Vagina (tissue), 2 donors: ENCODE measurements around the gene PAK3. TPM values are rescaled to one million over a fixed set of nuclear protein-coding genes. Genes with fewer than 3 reads are reported as not detected.

Experiments
- DNase-seq, 2 donors: peaks; one replicate each; pipeline ENCODE4 v3.0.0-alpha.2; 2017; ENCODE audit errors: extremely low spot score in 2 of 2
- H3K27ac ChIP-seq: fragments of 200-600 bp; sonication (generic); one replicate; pipeline ENCODE4 v1.5.1; 2019
- H3K27me3 ChIP-seq: fragments of 200-600 bp; sonication (generic); one replicate; pipeline ENCODE4 v1.5.1; 2019
- H3K36me3 ChIP-seq, 2 donors: fragments of 200-600 bp; sonication (generic); one replicate each; pipeline ENCODE4 v1.5.1; 2017 to 2019
- H3K4me1 ChIP-seq: fragments of 200-600 bp; sonication (generic); one replicate; pipeline ENCODE4 v1.5.1; 2019
- H3K4me3 ChIP-seq, 2 donors: fragments of 200-600 bp; sonication (generic); 1 replicate in 1 of 2; 2 replicates in 1 of 2; pipeline ENCODE4 v1.5.1; 2016 to 2019
- H3K9me3 ChIP-seq: fragments of 200-600 bp; sonication (generic); one replicate; pipeline ENCODE4 v1.5.1; 2019
- CTCF ChIP-seq, 3 experiments: fragments of 450-650 bp in 2 of 3; fragments of 200-600 bp in 1 of 3; sonication (generic) in 1 of 3; IDR thresholded peaks; one replicate each; pipeline ENCODE4 v1.5.1; 2017 to 2019; ENCODE audit warnings: antibody characterized with exemption in 3 of 3, mild to moderate bottlenecking in 2 of 3, moderate library complexity in 2 of 3
- POLR2A ChIP-seq, 2 donors: fragments of 450-650 bp; IDR thresholded peaks; one replicate each; pipeline ENCODE4 v1.6.1; 2017; ENCODE audit warnings: antibody characterized with exemption in 2 of 2, mild to moderate bottlenecking in 2 of 2, moderate library complexity in 2 of 2
- POLR2AphosphoS5 ChIP-seq, 2 donors: sonication (generic); formaldehyde crosslinking; IDR thresholded peaks; one replicate each; pipeline ENCODE4 v1.9.0; 2017; ENCODE audit warnings: antibody characterized with exemption in 2 of 2, mild to moderate bottlenecking in 2 of 2, low read depth in 1 of 2; ENCODE audit not compliant: insufficient read depth in 1 of 2
- intact Hi-C: fragments of 100-400 bp; cut with DNase I; formaldehyde crosslinking; loops from one replicate; pipeline ENCODE4 v1.15.1; 2023
- total RNA-seq: library from RNA; depleted of rRNA; stranded (reverse); fragments of >200 nt; gene quantifications from one replicate; pipeline ENCODE4 v1.2.3, GENCODE V29; 2016

Gene PAK3
- total RNA-seq, 1 donor from 2014 or later = 2.9 TPM

GRCh38 chrX:111151764-111152163, 55.8 kb downstream of the PAK3 start:
- TF ChIP-seq POLR2AphosphoS5 (IDR thresholded peaks at IDR 0.05; ENCODE audit: insufficient read depth in 1 of 2, low read depth in 1 of 2) = no peak
- no peak for TF ChIP-seq CTCF (IDR thresholded peaks at IDR 0.05)
- H3K27ac ChIP-seq = no peak overlapping the region
- H3K27me3 ChIP-seq = no peaks in the 10 kb centered on the region
- intact Hi-C loops = no loop called here
- H3K4me3 ChIP-seq = no peak overlapping the region
- no peaks in the 10 kb centered on the region for H3K36me3 ChIP-seq
- H3K4me1 ChIP-seq = no peaks in the 10 kb centered on the region
- no peak for DNase-seq
- no peaks in the 10 kb centered on the region for H3K9me3 ChIP-seq

DNA sequence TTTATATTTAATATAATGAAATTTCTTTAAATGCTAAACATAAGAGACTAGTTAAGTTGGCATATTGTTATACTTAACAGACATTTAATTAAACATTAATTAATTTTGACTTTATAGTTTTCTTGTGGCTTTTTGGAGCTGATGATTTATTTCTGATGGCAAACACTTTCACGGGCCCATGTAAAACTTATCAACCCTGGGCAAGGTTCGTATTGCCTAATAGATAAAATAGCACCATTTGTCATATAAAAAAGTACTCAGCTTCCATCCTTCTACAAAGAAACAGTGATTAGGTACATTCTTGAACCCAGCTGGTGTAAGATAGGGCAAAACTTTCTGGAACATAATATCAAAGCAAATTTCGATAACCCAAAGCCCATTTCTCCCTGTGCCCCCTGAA, 63.2 kb downstream of the PAK3 start:
- intact Hi-C loops = no loop called here
- no peak for TF ChIP-seq CTCF (IDR thresholded peaks at IDR 0.05)
- no peak for TF ChIP-seq POLR2A (IDR thresholded peaks at IDR 0.05)
- no peak for TF ChIP-seq POLR2AphosphoS5 (IDR thresholded peaks at IDR 0.05; ENCODE audit: insufficient read depth in 1 of 2, low read depth in 1 of 2)
- Histone ChIP-seq H3K4me1 (no peaks in the 10 kb centered on the region), H3K9me3 (peaks cover 3% of the 10 kb centered on the region), H3K36me3 (no peaks in the 10 kb centered on the region), H3K4me3 (no peak overlapping the region), H3K27me3 (no peaks in the 10 kb centered on the region), H3K27ac (no peak overlapping the region)
- no peak for DNase-seq

- no peak for DNase-seq
- TF ChIP-seq POLR2A (IDR thresholded peaks at IDR 0.05) (no peak), CTCF (IDR thresholded peaks at IDR 0.05) (peak in 1 of 3 experiments; percentile 21), POLR2AphosphoS5 (IDR thresholded peaks at IDR 0.05; ENCODE audit: insufficient read depth in 1 of 2, low read depth in 1 of 2) (no peak)
- Histone ChIP-seq H3K4me3 (no peak overlapping the region), H3K27ac (no peak overlapping the region), H3K27me3 (no peaks in the 10 kb centered on the region), H3K4me1 (no peaks in the 10 kb centered on the region), H3K9me3 (peaks cover 3% of the 10 kb centered on the region), H3K36me3 (no peaks in the 10 kb centered on the region)
- intact Hi-C loops = no loop called here
These were observed 68.7 kb downstream of the PAK3 start for GRCh38 chrX:111164728-111165127.

DNA sequence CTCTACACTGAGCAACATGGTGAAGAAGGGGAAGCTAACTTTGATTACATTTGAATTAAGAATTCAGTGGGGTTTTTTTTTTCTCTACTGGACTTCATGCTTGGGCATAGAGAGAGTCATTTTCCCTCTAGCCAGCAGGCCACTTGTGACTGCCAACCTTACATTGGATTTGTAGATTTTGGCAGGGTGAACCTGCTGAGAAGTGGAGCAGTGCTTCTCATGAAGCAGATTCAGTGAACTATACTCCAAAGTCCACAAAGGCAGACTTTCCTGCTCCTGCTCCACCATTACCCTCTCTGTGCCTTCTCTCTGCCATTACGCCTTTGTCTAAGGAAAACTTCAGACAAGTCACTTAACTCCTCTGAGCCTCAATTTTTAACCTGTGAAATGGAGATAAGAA, 69.9 kb downstream of the PAK3 start:
- no peaks in the 10 kb centered on the region for H3K27me3 ChIP-seq
- no peaks in the 10 kb centered on the region for H3K4me1 ChIP-seq
- H3K27ac ChIP-seq = no peak overlapping the region
- TF ChIP-seq CTCF (IDR thresholded peaks at IDR 0.05) (no peak), POLR2A (IDR thresholded peaks at IDR 0.05) (no peak), POLR2AphosphoS5 (IDR thresholded peaks at IDR 0.05; ENCODE audit: insufficient read depth in 1 of 2, low read depth in 1 of 2) (no peak)
- H3K9me3 ChIP-seq = peaks cover 3% of the 10 kb centered on the region
- DNase-seq = no peak
- H3K36me3 ChIP-seq = no peaks in the 10 kb centered on the region
- intact Hi-C loops = no loop called here
- H3K4me3 ChIP-seq = no peak overlapping the region

- Histone ChIP-seq H3K36me3 (no peaks in the 10 kb centered on the region), H3K4me3 (no peak overlapping the region), H3K9me3 (no peaks in the 10 kb centered on the region), H3K4me1 (no peaks in the 10 kb centered on the region), H3K27me3 (no peaks in the 10 kb centered on the region), H3K27ac (no peak overlapping the region)
- TF ChIP-seq POLR2AphosphoS5 (IDR thresholded peaks at IDR 0.05; ENCODE audit: insufficient read depth in 1 of 2, low read depth in 1 of 2) (no peak), CTCF (IDR thresholded peaks at IDR 0.05) (no peak), POLR2A (IDR thresholded peaks at IDR 0.05) (no peak)
- no peak for DNase-seq
- intact Hi-C loops = no loop called here
These were observed 71.3 kb downstream of the PAK3 start for GRCh38 chrX:111167334-111167733.
